Heart left ventricle (tissue), 13 donors: ENCODE measurements around the gene TRAPPC2B.

ENCODE experiments used
- CTCF ChIP-seq, 12 donors: fragments of 200-600 bp; sonication (generic) in 4 of 12; IDR thresholded peaks; one replicate each; pipeline versions ENCODE4 v1.5.0 to v1.8.0; 2018 to 2022; ENCODE audit warnings: antibody characterized with exemption in 12 of 12, mild to moderate bottlenecking in 5 of 12
- POLR2A ChIP-seq, 2 donors: fragments of 450-650 bp; IDR thresholded peaks; one replicate each; pipeline ENCODE4 v1.6.1; 2017; ENCODE audit warnings: antibody characterized with exemption in 2 of 2, mild to moderate bottlenecking in 2 of 2, moderate library complexity in 2 of 2
- donor health status: ischemic (EF 13 %, LVEDD 7.1; RV severe dilation, severe dysfunction).
- donor health status: DM: no; HTN: yes; CAD: no.
- donor health status: DM: no; HTN: no; CAD: no.
- donor health status: ischemic (EF 25% LVEDD 6.9; RV normal size, moderate dysfunction).
- donor health status: ischemic (EF 25% LVEDD 5.7; RV mildly dilated, moderate dysfunction).
- donor health status: ischemic (EF 35%, LVEDD 5.7; RV mildly dilated, moderate dysfunction).
- donor health status: nonischemic (EF 11% LVEDD 7.7; RV severe dilation, severe dysfunction).
- donor health status: DM: yes; HTN: yes; CAD: no.
- donor health status: PGD.
- donor health status: ischemic (EF 29% LVEDD 5.4; RV normal size, mild dysfunction).
- donor health status: nonischemic (EF 23%, LVEDD 6.1; RV moderate dilation, normal function).

- TF ChIP-seq CTCF (IDR thresholded peaks at IDR 0.05) (no peak), POLR2A (IDR thresholded peaks at IDR 0.05) (no peak)
These were observed 11.5 kb upstream of the TRAPPC2B start for GRCh38 chr19:57351867-57352266.
